K562 (cell line): ENCODE results near the gene GALR3. TPM values are rescaled to one million over a fixed set of nuclear protein-coding genes. Genes with fewer than 3 reads are reported as not detected.

Source experiments
- CTBP1 ChIP-seq: fragments of 450-650 bp; IDR thresholded peaks from 2 replicates; pipeline ENCODE4 v1.6.1; 2016; ENCODE audit warnings: borderline replicate concordance
- DLX4 ChIP-seq: fragments of 250-450 bp; sonication (Bioruptor Pico); IDR thresholded peaks from 2 replicates; pipeline ENCODE4 v1.6.1; 2021; ENCODE audit warnings: mild to moderate bottlenecking
- ELK3 ChIP-seq: fragments of 450-650 bp; formaldehyde crosslinking; IDR thresholded peaks from 2 replicates; pipeline ENCODE4 v1.4.0; 2020; ENCODE audit warnings: mild to moderate bottlenecking
- ETV1 ChIP-seq: fragments of 450-650 bp; conservative IDR thresholded peaks from 2 replicates; pipeline ENCODE4 v1.6.1; 2016; ENCODE audit warnings: missing genetic modification characterization, control low read depth, low read depth, missing compliant biosample characterization
- FOXJ2 ChIP-seq: fragments of 200-800 bp; sonication (Bioruptor generic); IDR thresholded peaks from 2 replicates; pipeline ENCODE4 v1.6.1; 2016; ENCODE audit warnings: missing genetic modification characterization, missing compliant biosample characterization
- FOXM1 ChIP-seq, 2 experiments: fragments of 450-650 bp in 1 of 2; sonication (generic) in 1 of 2; formaldehyde crosslinking in 1 of 2; IDR thresholded peaks; 2 replicates each; pipeline versions ENCODE4 v1.6.1 to v1.9.0; 2017 to 2022; ENCODE audit warnings: low read depth in 2 of 2, mild to moderate bottlenecking in 2 of 2, missing genetic modification reagents in 1 of 2, moderate library complexity in 1 of 2
- FOXO4 ChIP-seq: fragments of 450-650 bp; formaldehyde crosslinking; IDR thresholded peaks from 2 replicates; pipeline ENCODE4 v1.4.0; 2020; ENCODE audit warnings: mild to moderate bottlenecking, moderate library complexity
- MCM5 ChIP-seq: fragments of 450-650 bp; IDR thresholded peaks from 2 replicates; pipeline ENCODE4 v1.6.1; 2016; ENCODE audit warnings: low read depth
- NCOA1 ChIP-seq: fragments of 450-650 bp; IDR thresholded peaks from 2 replicates; pipeline ENCODE4 v1.6.1; 2016; ENCODE audit warnings: low read depth
- NR0B1 ChIP-seq: fragments of 450-650 bp; IDR thresholded peaks from one replicate; pipeline ENCODE4 v1.6.1; 2018; ENCODE audit warnings: mild to moderate bottlenecking, moderate library complexity; ENCODE audit not compliant: partially characterized antibody
- NR2C1 ChIP-seq, 2 experiments: fragments of 450-650 bp; IDR thresholded peaks; 2 replicates each; pipeline ENCODE4 v1.6.1; 2017; ENCODE audit warnings: mild to moderate bottlenecking in 2 of 2, antibody characterized with exemption in 1 of 2, inconsistent platforms in 1 of 2, missing compliant biosample characterization in 1 of 2, missing genetic modification characterization in 1 of 2
- NR2C2 ChIP-seq, 2 experiments: fragments of 200-800 bp in 1 of 2; sonication (Bioruptor generic) in 1 of 2; sonication (generic) in 1 of 2; formaldehyde crosslinking in 1 of 2; IDR thresholded peaks; 2 replicates each; pipeline versions ENCODE4 v1.6.1 to v1.8.0; 2016 to 2022; ENCODE audit warnings: mild to moderate bottlenecking in 1 of 2, missing compliant biosample characterization in 1 of 2, missing genetic modification characterization in 1 of 2, missing genetic modification reagents in 1 of 2
- NRF1 ChIP-seq, 2 experiments: fragments of 450-650 bp; IDR thresholded peaks in 1 of 2; conservative IDR thresholded peaks in 1 of 2; 2 replicates each; pipeline ENCODE4 v1.6.1; 2014; ENCODE audit warnings: mild to moderate bottlenecking in 2 of 2
- RBM15 ChIP-seq: fragments of 200-400 bp; formaldehyde crosslinking; IDR thresholded peaks from 2 replicates; pipeline ENCODE4 v1.6.1; 2018; ENCODE audit warnings: mild to moderate bottlenecking, low read length, moderate library complexity; ENCODE audit not compliant: insufficient read depth
- RFX1 ChIP-seq: fragments of 450-650 bp; IDR thresholded peaks from 2 replicates; pipeline ENCODE4 v1.6.1; 2016; ENCODE audit warnings: mild to moderate bottlenecking, moderate library complexity
- SOX6 ChIP-seq: fragments of 450-650 bp; IDR thresholded peaks from 2 replicates; pipeline ENCODE4 v1.6.1; 2014; ENCODE audit warnings: mild to moderate bottlenecking
- SP1 ChIP-seq: sonication (generic); formaldehyde crosslinking; IDR thresholded peaks from 2 replicates; pipeline ENCODE4 v1.8.1; 2022; ENCODE audit warnings: mild to moderate bottlenecking, missing genetic modification reagents
- THRAP3 ChIP-seq: fragments of 450-650 bp; IDR thresholded peaks from 2 replicates; pipeline ENCODE4 v1.6.1; 2016; ENCODE audit warnings: mild to moderate bottlenecking, inconsistent platforms, borderline replicate concordance
- ZBTB17 ChIP-seq: fragments of 450-650 bp; formaldehyde crosslinking; IDR thresholded peaks from 2 replicates; pipeline ENCODE4 v1.4.0; 2020; ENCODE audit warnings: mild to moderate bottlenecking
- ZBTB26 ChIP-seq: fragments of 450-650 bp; formaldehyde crosslinking; IDR thresholded peaks from 2 replicates; pipeline ENCODE4 v1.4.0; 2022; ENCODE audit warnings: missing genetic modification characterization
- ZNF23 ChIP-seq: fragments of 250-450 bp; sonication (Bioruptor Pico); IDR thresholded peaks from 2 replicates; pipeline ENCODE4 v1.4.0; 2020; ENCODE audit warnings: mild to moderate bottlenecking
- ZNF384 ChIP-seq: IDR thresholded peaks from 2 replicates; pipeline ENCODE4 v1.6.1; 2012; ENCODE audit warnings: low read depth, low read length, improper control_type of control experiment
- ZNF780A ChIP-seq: fragments of 250-450 bp; sonication (Bioruptor Pico); IDR thresholded peaks from 2 replicates; pipeline ENCODE4 v1.5.0; 2021; ENCODE audit warnings: mild to moderate bottlenecking
- ZNF785 ChIP-seq: fragments of 250-450 bp; sonication (Bioruptor Pico); IDR thresholded peaks from 2 replicates; pipeline ENCODE4 v1.4.0; 2020; ENCODE audit warnings: mild to moderate bottlenecking
- ZNF79 ChIP-seq: fragments of 250-450 bp; sonication (Bioruptor Pico); IDR thresholded peaks from 2 replicates; pipeline ENCODE4 v1.4.0; 2020; ENCODE audit warnings: low read depth, mild to moderate bottlenecking, moderate library complexity
- polyA plus RNA-seq, 8 experiments: library from polyadenylated mRNA; depleted of rRNA in 4 of 8; stranded (reverse) in 5 of 8; unstranded in 3 of 8; fragments of >200 nt; fragmentation: Nextera tagmentation in 2 of 8; fragmentation: Illumina TruSeq in 1 of 8; extraction: Ambion mirVana in 2 of 8; extraction: Trizol in 1 of 8; gene quantifications; 2 replicates each; pipeline versions ENCODE4 v1.2.1 to v1.2.3, GENCODE V29; 2011 to 2014; ENCODE audit warnings: inconsistent platforms in 1 of 8, missing spikeins in 1 of 8
- total RNA-seq, 7 experiments: library from RNA; depleted of rRNA in 6 of 7; stranded (reverse); fragments of >200 nt in 6 of 7; fragmentation: Illumina TruSeq in 2 of 7; extraction: Trizol in 2 of 7; gene quantifications; 2 replicates each; pipeline versions ENCODE4 v1.2.1 to v1.2.3, GENCODE V29; 2011 to 2021; ENCODE audit warnings: low replicate concordance in 1 of 7

The GALR3 gene
- total and polyA plus RNA-seq, 9 of the 15 experiments (the other 6 are each of a cell fraction or from before 2014, with no cell fraction given) = 0.13 TPM; not detected in 8

GRCh38 chr22:37803195-37803638, 20.0 kb upstream of the GALR3 start (continued):
- TF ChIP-seq ZNF23 (CRISPR knock-in tag) (no peak), NCOA1 (peak; percentile 90), CTBP1 (peak; percentile 77), NR2C2 (CRISPR knock-in tag; IDR thresholded peaks at IDR 0.05) (no peak), NR2C2 (tag; IDR thresholded peaks at IDR 0.05) (peak; percentile 88), ETV1 (peak; percentile 77), ZNF79 (CRISPR knock-in tag) (no peak), FOXM1 (IDR thresholded peaks at IDR 0.05; ENCODE audit: low read depth) (peak; percentile 83), FOXM1 (CRISPR knock-in tag; IDR thresholded peaks at IDR 0.05; ENCODE audit: low read depth) (no peak), ZBTB26 (CRISPR knock-in tag) (no peak), NR0B1 (no peak), ZNF785 (CRISPR knock-in tag) (no peak), NRF1 (conservative IDR thresholded peaks at IDR 0.05 in 1 of 2, IDR thresholded peaks at IDR 0.05 in 1 of 2) (peak; percentile 41 to 44; a peak in 2 of 4 replicates), THRAP3 (no peak), RFX1 (no peak), NR2C1 (IDR thresholded peaks at IDR 0.05) (peak; percentile 83), NR2C1 (tag; IDR thresholded peaks at IDR 0.05) (peak; percentile 86), ZBTB17 (CRISPR knock-in tag) (no peak), ELK3 (no peak), FOXO4 (CRISPR knock-in tag) (no peak), ZNF780A (CRISPR knock-in tag) (no peak), DLX4 (no peak), SOX6 (peak; percentile 93), FOXJ2 (tag) (no peak; the same call in 1 of the 2 replicates), SP1 (CRISPR knock-in tag) (no peak), ZNF384 (no peak), RBM15 (no peak), MCM5 (no peak)
